HG02571 (cell line): Measurements from ENCODE around the gene PACSIN3.

ENCODE experiments used
- ATAC-seq: cut with Tn5 transposase; IDR thresholded peaks from one replicate; pipeline ENCODE4 v1.9.1; 2021; ENCODE audit warnings: mild to moderate bottlenecking, moderate library complexity; ENCODE audit not compliant: unreplicated experiment

PACSIN3 gene

DNA sequence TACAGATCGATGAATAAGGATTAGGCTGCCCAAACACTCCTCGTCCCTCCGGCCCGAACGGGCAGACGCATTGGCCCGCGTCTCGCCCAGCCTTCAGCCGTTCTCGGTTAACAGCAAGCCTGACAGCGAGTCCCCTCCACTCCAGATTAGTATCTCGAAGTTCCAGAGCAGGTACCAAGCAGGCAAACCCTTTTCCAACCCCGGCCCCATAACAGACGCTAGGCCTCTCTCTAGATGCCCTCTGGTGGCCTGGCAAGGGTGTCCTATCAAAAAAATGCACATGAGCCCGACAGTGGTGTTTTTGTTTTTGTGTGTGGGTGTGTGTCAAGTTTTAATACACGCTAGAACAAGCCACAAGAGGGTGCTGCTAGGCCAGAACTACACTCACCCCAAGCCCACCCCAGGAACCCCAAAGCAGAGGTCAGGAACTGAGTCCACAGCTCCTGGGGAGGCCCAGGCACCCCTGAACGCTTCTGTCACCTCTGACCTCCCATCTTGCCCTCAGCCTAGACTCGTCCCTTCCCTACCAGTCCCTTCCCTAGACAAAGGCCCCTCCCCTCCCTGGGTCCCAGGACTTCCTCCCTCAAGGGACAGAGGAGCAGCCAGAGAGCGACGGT lies 8.9 kb downstream of the PACSIN3 start:
- ATAC-seq, result peak; percentile 44

DNA sequence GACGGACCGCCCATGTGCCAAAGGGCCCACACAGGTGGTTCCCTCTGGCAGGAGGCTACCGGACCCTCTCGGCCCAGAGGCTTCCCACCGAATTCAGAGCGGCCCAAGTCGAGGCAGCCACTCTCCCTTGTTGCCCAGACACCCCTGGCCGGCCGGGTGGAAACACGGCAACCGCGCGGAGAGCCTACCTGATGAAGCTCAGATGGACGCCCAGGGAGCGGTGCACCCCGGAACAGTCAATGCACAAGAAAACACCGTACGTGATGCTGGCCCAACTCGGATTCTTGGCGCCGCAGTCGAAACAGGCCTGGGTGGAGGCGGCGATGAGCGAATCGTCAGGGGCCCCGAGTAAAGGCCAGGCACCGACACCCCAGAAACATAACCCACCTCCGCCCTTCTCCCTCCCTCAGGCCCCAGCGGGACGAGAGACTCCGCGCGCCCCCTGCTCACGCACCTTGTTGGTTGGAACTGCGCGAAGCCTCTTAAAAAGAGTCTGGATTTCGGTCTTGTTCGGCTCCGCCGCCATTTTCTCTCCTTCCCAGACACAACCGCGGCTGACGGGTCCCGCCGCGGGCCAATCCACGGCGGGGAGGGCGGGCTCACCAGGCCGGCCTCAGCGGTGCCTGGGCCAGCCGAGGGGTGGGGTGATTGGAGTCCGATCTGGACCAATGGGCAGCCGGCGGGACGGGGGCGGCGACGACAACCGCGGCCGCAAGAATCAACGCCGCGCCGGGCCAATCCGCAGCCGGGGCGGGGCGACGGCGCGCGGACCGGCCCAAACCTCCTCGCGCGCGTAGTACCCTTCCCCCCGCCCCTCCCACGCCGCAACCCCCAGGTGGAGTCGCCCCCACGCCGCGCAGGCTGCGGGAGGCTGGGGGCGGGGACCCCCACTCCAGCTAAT lies 9.7 kb downstream of the PACSIN3 start, which contains the start of gene ARFGAP2:
ARFGAP2 (minus strand) TSS at position 552 of the 901 bp plus-strand sequence; CDS start at position 526, 26 bp downstream.
- ATAC-seq, result peak; percentile 81

DNA sequence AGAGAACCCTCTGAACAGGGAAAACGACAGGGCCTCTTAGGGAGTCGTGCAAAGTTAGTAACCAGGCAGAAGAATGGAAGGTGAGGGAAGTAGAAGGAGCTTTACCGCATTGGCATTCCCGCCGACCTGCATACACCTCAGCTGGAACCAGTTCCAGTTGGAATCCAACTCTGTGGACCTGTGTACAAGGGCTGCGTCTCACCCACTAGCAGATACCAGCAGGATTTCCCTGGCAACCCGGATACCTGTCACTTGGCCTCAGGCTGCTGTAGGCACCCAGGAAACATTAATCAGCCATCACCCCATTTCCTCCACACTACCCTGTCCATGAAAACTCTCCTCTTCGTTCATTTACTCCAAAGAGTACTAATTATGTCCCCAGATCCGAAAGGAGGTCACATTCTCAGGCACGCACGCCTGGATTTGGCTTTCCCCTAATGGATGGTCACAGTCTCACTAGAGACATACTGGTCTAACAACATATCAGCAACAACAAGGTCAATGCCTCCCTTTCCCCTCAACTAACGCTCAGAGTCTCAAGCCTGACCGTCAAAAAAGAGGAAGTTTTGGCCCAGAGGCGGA lies 10.4 kb downstream of the PACSIN3 start:
- ATAC-seq, result no peak

DNA sequence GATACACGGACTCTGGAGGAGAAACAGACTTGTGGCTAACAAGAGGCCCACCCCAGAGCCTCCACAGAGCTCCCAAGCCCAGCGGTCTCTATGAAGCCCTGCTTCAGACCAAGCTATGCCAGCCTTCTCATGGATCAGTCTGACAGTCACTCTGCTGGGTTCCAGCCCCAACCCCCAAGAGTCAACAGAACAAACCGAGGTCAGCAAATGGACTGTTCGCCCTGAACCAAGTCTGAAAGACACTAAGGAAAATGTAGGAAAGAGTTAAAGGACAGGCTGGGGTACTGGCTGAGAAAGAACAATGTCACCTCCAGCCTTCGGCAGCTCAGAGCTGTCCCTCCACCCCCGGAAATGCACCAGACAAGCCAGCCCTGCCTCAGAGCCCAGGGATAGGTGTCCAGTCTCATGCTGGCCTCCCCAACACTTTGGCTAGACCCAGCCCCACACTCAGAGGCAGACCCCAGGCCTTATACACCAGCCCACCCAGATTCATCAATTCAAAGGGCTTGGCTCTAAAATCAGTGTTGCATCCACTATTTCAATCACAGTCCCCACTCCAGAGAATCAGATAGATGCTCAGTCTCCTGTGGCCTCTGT lies 13.4 kb downstream of the PACSIN3 start:
- no peak for ATAC-seq

DNA sequence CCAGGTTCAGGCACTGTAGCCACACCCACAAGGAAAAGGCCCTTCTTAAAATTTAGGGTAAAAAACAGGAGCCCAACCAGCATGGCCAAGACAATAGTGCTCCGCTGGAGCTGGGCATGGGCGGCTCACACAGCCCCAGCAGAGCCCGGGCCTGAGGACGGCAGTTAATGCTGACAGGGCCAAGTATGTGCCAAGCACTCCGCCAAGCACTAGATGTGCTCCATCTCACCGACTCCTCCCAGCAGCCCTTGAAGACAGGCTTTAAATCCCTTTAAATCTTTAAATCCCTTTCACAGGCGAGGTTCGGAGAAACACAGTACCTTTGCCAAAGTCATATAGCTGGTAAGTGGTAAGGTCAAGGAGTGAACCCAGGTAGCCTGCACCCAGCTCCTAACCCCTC lies 14.4 kb downstream of the PACSIN3 start:
- ATAC-seq, result no peak

DNA sequence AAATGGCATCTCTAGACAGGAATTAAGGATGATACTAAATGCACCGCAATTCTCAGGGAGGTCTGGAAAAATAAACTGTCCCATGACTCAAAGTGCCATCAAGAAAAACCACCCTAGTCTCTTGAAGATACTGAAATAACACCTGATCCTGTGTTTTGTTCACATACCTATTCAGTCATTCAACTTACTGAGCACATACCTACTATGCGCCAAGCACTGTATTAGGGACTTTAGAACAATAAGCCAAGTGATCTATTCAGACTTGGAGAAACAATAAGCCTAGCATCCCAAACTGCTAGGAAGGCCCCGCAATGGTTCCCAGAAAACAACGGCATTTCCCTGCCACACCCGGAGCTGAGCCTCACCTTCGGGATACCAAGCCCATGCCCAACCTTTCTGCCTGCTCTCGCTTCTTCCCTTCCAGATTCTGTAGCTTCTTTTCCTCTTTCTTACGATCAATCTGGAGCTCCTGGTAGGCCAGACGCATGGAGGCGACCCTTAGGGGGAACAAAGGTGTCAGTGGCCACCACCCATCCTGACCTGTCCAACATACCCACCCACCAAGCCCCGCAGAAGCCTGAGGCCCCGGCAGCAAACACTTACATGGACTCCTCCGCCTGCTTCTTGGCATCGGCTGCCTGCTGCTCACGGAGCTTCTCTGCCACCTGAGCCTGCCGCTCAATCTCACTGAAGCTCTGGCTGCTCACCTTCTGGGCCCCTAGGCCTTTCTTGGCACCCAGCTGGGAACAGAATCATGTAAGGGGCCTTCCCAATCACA lies 15.0 kb downstream of the PACSIN3 start:
- no peak for ATAC-seq

DNA sequence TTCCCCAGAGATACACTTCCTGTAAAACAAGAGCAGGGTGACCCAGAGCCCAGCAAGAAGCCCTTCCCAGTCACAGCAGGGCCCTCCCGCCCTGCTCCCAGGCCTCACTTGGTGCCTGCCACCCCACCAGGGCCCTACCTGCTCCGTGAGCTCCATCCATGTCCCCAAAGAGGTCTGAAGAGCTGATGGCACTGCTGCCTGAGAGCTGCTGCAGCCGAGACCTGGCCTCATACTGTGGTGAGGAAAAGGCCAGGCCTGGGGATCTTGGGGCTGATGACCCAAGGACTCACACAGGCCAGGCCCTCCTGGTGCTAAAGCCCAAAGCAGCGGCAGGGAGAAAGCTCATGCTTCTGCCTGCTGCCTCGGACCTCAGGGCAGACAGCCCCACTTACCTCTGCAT lies 19.9 kb downstream of the PACSIN3 start:
- ATAC-seq, result no peak

DNA sequence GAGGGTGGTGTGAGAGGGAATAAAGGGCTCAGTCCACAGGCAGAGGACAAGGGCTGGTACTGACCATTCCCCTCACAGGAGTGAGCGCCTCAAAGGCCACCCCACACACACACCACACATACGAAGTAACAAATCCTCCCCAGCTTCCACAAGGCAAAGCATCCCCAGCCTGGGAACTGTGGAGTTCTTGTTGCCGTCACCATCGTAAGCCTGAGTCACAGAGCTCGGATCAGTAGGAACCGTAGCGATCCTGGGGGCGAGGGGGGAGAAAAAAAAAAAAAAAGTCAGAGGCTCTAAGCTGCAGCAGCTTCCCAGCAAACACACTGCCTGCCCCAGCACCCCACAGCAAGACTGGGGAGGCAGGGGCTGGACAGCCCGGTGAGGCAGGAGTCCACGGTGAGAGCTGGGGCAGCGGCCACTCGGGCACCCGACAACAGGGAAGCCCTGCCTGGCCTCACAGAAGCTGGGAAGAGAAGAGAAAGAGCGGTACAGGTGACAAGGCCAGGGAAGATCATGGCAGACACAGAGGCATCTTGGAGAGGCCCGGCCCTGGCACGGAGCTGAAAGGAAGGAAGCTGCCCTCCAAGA lies 20.9 kb downstream of the PACSIN3 start:
- ATAC-seq, result no peak

DNA sequence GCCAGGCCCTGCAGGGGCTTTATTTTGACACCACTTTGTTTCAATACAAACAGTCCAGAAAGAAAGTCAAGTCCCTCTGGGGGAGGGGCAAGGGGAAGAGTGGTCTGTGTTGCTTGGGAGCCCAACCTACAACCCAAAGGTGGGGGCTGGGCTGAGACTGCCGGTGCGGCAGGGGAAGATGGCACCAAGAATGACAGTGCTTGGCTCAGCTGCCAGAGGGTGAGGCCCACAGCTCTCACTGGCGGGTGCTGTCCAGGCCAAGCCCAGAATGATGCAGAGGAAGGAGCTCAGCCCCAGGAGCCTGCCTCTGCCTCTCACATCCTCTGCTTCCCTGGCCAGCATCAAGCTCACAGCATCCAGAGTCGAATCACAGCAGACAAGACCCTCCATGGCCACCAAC lies 21.9 kb downstream of the PACSIN3 start:
- ATAC-seq, result no peak

DNA sequence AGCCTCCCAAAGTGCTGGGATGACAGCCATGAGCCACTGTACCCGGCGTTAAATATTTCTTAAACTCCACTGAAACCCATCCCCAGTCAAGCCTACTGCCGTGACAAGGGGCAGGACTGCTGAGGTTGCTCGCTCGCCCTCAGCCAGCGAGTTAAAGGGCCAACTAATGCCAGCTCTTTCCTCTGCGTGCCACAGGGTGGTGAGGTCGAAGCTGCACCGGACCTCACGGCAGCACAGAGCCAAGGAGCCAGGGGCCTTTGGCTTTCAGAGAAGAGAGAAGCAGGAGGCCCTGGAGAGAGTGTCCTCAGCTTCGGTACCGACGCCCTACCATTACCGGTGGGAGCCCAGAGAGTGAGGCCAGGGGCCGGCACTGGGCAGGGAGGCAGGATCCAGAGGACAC lies 22.3 kb downstream of the PACSIN3 start:
- ATAC-seq, result no peak

DNA sequence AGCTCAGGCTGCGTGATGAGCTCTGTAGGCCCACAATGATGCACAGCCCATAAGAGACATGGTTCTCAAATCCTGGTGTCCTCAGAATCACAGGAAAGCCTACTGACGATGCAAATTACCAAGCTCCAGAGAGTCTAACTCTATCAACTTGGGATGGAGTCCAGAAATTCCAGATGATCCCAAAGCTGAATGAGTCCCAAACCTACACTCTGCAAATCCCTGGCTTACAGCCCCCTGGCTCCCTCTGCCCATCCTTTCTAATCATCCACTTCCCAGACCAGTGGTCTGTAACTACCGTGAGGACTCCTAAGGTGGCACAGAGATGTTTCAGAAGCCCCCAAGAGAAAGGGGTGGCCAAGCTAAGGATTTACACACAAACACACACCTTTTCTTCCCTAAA lies 23.0 kb downstream of the PACSIN3 start:
- no peak for ATAC-seq

DNA sequence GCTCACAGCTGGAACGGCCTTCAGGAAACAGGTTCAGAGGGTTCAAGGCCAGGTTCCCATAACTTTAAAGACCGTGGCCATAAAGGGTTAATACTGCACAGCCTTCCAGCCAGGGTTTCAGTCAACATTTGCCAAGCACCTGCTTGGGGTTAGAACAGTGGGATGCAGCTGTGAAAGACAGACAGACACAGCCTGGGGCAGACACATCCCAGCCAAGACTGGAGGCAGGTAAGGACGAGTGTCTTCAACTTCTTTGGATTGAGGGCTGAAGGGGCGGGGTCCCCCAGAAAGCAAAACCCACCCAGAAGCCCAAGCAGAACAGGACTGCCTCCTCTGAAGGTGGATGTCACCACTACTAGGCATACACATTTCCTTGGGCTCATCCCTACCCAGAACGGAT lies 23.8 kb downstream of the PACSIN3 start:
- no peak for ATAC-seq

DNA sequence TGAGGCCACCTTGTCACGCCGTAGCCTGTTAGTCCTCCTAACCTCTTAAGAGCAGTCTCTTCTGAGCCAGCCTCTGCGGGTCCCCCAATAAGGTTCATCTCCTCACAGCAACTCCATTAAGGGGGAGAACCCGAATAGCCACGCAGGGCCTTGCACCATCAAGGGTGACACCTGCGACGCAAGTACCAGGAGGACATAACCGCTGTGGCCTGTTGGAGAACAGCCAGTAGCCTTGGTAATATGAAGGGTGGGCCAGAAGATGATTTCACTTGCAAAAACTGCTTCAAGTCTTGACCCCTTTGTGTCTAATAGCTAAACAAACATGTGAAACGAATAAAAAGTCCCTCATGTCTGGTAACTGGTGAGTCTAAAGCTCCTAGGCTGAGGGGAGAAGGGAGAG lies 24.3 kb downstream of the PACSIN3 start:
- no peak for ATAC-seq

DNA sequence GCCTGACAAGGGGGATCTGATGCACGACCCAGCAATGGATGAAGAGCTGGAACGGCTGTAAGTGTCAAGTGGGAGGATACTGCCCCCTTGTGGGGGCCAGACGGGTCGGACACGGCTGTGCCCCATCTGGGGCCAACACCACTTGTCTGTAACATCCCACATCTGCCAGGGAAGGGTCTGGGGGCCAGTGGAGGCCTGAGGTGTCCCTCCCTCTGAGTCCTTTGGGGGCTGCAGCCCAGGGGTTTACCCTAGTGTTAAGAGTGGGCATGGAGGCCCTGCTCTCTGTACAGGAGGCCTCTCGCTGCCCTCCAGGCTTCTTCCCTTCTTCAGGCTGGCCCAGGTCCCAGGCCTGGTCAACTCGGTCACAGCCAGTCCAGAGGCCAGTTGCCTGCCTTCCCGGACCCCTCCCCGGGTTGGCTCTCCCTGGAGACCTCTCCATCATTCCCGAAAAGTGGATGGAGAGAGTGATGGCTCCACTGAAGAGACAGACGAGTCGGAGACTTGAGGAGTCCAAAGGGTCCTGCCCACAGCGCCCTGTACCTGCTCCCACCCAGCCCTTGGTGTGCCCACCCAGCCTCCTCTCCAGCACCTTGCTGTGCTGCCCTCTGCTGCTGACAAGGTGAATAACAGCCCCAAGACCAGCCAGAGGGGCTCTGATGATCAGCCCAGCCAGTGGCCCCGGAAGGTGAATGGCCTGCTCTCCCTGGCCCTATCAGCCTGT lies 24.9 kb downstream of the PACSIN3 start:
- no peak for ATAC-seq

DNA sequence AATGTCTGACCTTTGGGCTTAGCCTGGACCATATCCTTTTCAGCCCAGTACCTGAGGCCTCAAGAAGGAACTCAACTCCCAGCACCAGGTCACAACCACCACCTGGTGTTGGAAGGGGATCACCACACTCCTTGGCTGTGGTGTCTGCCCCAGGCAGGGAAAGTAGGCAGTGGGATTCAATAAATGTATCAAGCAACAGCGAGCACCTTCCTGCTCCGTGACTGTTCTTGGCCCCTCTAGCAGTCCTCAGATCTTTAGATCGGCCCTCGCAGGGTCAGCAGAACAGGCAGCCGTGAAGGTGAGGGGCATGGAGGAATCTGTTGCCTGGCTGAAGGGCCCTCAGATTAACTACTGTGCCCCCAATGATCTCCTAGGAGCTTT lies 25.5 kb downstream of the PACSIN3 start:
- no peak for ATAC-seq

DNA sequence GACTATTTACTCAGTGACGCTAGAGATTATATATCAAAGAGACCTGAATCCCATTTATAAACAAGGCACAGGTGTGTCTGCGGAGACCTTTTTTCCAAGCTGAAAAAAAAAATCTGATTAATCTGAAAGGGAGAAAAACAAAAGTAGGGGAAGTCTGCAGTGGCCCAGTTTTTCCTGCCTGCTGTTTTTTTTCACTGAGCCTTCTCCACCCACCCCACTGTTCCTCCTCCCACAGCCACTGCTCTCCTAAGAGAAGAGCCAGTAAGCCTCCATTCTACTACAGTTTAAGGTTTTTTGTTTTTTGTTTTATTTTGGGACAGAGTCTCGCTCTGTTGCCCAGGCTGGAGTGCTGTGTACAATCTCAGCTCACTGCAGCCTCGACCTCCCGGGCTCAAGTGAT lies 28.0 kb downstream of the PACSIN3 start:
- no peak for ATAC-seq

DNA sequence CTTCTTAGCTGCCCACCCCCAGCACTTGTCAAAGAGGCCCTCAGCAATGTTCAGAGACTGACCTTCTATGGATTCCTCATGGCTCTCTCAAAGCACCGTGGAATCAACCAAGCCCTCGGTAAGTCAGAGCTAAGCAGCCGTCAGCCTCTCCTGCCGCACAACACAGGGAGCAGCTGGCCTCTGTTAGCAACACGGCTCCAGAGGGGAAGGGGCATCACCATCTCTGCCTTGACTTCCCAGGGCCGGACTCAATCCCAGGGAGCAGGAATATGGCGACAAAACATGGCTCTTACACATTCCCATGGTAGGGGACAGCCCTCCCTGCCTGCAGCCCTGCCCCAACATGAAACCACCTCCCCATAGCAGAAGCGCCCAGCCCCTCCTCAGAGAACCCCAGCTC lies 28.4 kb downstream of the PACSIN3 start:
- no peak for ATAC-seq

DNA sequence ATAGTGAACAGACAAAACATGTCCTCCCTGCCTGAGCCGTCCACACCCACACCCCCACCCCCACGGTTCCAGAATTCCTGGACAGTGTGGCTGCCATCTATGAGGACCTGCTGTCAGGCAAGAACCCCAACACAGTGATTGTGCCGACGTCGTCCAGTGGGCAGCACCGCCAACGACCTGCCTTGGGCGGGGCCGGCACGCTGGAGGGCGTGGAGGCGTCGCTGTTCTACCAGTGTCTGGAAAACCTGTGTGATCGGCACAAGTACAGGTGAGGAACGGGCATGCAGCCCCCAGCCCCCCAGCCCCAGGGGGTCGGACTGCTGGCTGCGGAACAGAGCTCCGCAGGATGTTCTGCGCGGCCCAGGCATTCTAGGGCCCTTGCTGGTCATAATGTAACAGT lies 29.3 kb downstream of the PACSIN3 start:
- ATAC-seq, result no peak

DNA sequence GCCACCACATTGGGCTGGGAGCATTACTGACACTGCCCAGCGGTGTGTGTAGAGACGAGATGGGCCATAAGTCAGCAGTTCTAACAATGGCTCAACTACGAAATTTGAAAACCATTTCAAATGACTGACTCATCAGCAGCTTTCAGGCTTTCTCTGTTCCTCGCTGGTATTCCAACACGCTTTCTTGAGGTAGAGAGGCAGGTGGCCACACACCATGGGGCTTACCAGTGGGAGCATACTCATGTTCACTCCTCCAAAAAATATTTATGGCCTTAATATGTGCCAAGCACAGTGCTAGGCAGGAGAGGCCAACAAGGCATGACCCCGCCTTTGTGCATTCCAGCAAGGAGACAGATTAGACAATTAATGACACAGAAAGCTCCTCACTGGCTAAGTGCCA lies 29.9 kb downstream of the PACSIN3 start:
- ATAC-seq, result no peak

DNA sequence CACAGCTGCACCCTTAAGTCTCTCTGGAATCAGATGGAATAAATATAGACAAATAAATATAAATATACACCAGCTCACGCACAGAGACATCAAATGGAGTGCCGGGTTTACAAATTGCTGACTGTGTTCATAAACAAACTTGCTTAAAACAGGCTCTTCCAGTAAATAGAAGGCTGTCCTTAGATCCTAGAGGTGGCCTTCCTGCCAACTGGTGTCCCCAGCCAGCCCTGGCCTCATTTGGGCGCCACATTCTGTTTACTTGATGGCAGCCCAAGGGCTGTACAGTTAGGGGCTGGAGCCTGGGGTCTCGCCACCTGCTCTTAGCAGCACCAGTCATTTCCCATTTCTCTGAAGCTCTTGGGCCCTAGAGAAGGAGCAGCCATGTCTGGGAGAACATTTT lies 30.4 kb downstream of the PACSIN3 start:
- ATAC-seq, result no peak
